Dermis microvascular lymphatic vessel endothelial cell (primary cell): ENCODE measurements around the gene PRKN. TPM values are rescaled to one million over a fixed set of nuclear protein-coding genes. Genes with fewer than 3 reads are reported as not detected.

Experiments used
- DNase-seq, 2 donors: peaks; one replicate each; pipeline versions ENCODE4 v3.0.0 to v3.0.0-alpha.2; 2010; ENCODE audit warnings: low read depth in 2 of 2
- total RNA-seq: library from RNA; depleted of rRNA; stranded (reverse); fragments of >200 nt; gene quantifications from 2 replicates; pipeline ENCODE4 v1.2.1, GENCODE V29; 2014

PRKN gene
- total RNA-seq, 1 donor from 2014 or later: 0.39 TPM

DNA sequence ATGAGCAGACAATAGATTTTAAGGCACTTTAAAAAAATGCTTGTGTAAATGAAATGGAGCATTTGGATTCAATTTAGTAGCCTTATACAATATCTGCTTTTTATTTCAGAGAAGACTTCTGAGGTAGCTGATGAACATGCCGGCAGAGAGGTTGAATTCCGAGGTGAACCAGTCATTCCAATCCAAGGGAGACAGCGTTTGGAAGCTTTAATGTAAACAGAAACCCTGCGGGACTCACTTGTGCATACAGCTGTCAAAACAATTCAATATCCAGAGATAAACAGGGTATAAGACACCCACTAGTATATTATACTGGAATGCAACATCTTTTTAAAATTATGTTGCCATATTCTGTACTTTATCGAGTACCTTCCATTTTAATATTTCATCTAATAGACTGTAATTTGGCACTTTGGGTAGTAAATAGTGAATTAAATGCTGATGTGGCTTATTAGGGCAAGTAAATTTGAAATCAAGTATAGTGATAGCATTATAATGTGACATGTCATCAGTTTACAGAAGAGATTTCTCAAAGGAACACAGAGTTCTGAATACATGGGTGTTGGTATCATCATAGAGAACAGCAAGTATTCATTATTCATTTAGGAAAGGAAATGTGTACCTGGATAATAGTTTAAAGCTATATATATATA, 347.7 kb downstream of the PRKN start:
- DNase-seq: no peak

DNA sequence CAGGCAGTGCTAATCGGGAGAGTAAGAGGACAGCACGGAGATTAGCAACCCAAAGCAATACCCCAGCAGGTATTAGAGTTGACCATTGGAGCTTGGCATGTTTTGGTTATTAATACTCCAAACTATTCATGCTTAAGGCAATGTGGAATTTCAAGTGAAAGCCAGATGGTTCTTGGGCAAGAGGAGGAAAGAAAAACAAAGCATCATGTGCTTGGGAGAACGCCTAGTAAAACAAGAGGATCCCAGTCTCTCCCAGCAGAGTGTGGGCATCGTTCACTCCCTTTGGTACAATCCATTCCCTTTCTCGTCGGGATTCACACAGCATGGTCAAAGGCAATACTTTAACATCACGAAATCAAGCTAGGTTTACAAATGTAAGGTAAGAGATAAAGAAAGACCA, 349.8 kb downstream of the PRKN start:
- DNase-seq: no peak

DNA sequence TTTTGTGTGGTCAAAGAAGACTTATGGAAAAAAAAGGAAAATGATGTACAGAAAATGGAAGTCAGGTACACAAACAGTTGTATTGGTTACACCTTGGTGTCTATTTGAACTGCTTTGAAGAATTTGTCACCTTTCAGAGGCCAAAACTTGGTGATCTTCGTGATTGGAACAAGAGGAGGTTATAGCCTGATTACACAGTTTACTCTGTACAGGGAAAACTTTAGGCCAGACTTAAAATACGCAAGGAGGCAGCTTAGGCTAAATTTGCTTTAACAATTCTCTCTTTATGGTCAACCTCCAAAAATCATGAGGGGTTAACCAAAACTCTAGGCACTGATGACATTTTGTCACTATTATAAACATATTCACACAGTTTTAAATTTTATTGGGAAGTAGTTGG, 353.7 kb downstream of the PRKN start:
- DNase-seq: no peak

DNA sequence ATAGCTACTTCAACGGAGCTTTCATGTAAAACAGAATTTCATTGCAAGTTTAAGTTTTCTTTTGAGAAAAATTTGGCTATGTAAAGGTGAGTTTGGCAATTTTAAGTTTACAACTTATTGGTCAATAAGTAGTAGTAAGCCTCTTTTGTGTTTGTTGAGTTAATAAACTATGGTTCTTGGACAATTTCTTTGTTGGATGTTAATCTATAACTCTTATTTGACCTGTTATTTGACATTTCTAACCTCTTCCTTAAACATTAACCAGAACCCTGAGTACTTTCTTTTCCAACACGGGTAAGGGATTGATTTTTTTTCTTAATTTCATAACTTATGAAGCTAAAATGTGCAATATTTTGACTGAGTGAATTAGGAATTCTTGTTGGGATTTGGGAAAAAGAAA, 354.4 kb downstream of the PRKN start:
- DNase-seq: no peak

DNA sequence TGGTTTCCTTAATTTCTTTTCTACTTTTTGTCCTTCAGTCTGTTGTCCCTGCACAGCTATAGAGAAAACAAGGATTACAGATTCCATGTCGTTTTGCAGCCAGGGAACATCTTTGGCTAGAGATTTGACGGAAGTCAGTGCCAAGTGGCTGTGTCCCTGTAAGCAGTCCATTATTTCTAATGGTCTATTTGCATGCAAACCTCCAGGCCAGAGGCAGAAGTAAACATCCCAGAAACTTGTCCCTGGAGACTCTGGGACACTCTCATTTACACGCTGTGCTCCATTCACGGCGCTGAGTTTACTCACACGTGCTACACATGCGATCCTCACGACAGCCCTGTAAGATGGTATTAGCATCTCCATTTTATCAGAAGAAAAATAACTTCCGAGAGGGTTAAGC, 355.5 kb downstream of the PRKN start:
- DNase-seq: no peak

DNA sequence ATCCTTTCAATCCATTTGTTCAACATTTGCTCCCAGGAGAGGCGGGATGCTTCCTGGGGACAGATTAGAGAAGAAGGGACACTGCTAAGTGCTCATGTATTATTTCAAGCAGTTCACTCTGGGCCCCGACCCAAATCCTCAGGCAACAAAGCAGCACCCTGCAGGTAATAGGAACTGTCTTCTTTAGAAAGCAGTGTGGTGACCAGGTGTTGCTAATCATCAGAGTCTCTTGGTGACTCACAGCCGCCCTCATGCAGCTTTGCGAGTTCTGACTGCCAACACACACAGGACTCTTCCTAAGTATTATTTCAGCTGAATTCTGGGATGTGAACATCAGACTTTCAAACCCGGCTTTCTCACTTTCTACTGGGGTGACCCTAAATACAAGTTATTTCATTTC, 356.4 kb downstream of the PRKN start:
- DNase-seq: no peak

DNA sequence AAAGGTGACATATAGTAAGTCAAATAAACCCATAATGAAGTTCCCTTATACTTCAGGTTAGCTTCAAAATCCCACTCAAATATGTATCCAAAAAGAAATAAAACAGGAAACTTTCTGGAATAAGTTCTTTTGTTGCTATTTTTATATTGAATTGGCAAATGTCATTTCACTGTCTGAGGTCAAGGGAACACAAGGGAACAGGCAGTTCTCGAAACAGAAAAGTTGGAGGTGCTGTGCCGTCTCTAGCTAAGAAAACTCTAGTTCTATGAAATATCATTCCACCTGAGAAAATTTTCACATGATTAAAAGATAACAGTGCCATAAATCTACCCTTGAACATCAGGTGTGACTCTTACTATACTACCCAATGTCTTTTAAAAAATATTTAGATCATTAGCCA, 358.5 kb downstream of the PRKN start:
- no peak for DNase-seq

DNA sequence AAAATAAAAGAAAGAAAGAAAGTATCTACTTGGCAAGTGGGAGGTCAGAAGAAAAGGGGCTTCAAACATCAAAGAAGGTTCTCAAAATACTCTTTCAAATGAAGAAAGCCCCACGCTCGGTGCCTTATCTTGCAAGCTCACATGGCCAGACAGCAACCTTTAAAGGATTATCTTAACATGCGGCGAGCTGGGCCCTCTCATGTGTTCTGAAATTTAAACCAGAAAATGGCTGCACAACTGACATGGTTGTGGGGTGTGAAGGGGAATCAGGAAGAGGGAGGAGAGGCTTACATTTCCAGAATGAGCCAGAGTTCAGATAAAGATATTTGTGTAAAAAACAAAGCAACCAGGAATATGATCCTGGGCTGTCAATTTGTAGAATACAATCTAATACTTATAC, 363.1 kb downstream of the PRKN start:
- DNase-seq: no peak

DNA sequence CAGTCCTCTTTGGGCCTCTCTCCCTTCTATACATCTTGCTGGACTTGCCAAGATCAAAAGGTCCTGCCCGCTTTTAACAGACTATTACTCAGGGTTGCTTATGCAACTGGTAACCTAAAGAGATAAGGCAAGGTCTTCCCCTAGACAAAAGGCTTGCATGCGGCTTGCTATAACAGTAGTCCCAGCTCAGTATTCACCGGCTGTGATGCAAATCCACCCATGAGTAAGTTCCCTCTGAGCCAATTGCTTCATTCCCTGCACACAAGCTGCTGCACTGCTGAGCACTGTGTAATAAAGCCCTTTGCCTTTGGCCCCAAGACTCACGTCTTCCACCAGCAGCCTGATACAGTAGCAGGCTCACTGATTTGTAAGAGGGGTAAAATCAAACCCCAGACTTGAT, 363.8 kb downstream of the PRKN start:
- DNase-seq: no peak

DNA sequence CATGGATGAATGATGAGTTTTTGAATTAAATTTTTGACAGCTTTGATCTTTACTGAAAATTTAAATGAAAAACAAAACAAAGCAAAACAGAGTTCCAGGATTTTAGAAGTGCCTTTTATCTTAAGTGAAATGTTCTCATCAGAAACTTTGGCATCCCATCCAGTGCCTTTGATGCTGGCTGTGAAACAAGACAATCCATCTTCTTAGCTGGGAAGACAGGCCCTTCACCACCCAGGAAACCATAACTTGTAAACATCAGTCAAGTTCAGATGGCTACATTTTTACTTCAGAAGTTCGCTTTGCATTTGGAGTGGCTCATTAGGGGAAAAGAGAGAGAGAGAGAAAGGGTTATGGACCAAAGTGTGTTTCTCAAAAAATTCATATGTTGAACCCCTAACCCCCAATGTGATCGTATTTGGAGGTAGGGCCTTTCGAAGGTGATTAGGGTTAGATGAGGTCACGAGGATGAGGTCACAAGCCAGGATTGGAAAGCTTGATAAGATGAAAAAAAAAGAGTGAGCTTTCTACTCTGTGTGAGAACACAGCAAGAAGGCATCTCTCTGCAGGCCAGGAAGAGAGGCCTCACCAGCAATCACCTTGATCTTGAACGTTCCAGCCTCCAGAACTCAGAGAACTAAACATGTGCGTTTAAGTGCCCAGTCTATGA, 366.5 kb downstream of the PRKN start:
- DNase-seq: no peak

DNA sequence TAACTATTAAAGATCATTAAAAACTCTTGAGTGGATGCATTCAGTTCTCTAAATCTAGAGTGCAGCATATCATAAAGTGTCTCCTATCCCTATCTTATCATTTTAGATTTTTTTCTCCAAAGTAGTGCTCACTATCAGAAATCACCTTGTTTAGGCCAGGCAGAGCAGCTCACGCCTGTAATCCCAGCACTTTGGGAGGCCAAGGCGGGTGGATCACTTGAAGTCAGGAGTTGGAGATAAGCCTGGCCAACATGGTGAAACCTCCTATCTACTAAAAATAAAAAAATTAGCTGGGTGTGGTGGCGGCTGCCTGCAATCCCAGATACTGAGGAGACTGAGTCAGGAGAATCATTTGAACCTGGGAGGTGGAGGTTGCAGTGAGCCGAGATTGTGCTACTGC, 368.9 kb downstream of the PRKN start:
- no peak for DNase-seq

DNA sequence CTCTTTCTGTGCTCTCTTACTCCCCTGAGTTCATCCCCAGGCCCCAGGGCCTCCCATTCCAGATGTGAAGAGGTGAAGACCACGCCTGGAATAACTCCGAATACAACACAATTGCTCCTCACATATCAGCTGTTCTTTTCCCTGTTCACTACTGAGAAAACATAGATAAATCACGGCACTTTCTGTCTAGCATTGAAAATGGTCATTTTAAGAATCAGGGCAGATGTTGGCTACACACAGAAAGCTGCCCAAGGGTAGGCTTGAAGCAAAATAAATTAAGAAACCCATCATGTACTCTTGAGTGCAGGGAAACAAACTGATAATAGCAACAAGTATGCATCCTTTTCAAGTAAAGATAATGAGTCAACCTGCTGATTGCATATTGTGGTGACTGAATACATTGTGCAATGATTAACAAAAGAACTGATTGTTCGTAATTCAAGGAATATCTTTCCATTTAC, 382.5 kb downstream of the PRKN start:
- DNase-seq: no peak

DNA sequence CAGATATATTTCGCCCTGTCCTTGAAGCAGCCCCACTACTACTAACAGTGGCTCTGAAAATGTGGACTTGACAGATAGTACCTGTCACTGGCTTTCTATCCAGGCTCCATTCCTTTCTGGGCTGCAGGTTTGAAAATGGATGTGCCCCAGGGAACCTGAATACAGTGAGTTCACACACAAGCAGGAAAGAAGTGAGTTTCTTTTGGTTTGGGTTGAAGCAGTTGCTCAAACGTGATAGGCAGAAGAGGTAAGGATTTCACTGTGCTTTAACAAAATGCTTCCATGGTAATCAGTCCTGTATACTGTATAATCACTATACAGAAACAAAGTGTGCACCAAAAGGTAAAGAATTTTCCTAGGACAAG, 382.9 kb downstream of the PRKN start:
- no peak for DNase-seq

DNA sequence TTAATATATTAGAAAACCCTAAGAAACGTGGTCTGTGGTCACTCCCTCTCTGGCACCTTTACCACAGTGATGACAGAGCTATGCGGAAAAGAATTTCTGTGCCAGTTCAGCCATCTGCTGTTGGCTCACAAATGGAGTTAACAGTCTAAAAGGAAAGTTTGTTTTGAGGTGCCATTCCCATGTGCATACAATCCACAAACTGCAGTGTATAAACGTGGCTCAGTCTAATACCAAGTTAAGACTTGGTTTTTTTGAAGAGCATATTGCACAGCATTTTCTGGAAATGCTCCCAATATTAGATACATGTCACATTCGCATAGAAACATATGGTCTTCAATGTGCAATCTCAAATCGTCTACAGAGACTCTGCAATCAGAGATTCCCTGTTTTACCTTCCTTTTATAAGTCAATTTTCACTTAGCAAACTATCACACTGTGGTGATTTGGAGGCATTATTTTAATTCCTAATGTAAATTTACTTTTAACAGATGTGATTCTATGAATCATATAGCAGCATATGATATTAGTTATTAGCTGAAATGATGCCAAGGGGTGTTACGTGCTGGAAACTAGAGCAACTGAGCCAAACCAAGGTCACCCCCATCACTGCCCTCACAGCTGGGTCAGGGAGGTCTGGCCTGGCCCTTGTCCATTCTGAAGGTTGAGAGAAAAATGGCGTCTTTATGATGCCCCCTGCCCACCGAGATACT, 383.5 kb downstream of the PRKN start:
- no peak for DNase-seq

DNA sequence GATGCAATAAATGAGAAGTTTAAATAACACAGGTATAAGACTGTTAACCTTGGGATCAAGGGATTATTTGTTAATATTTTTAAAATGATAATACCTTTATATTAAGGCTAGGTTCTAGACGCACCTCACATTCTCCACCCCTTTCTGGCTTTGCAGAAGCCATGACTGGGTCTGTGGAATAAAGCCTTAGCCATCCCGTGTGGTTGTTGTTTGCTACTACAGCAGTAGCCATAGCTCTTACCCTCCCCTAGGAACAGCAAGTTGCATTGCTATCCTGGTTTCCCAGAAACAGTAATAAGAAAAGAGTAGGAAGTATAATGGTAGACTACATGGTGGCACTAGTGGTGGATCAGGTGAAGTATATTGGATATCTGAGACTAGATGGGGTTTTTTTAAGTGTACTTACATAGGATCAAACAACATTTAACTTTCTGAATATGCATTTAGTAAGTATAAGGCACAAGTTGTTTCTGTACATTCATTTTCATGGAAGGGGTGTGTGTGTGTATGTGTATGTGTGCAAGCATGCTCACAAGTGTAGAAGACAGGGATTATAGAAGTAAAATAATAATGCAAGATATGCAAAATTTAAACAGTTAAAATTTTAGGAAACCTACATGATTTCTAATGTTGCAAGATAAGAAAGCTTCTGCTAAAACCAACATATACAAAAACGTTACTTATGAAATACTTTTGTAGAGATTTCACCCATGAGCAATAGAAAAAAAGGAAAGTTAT, 384.2 kb downstream of the PRKN start:
- no peak for DNase-seq

DNA sequence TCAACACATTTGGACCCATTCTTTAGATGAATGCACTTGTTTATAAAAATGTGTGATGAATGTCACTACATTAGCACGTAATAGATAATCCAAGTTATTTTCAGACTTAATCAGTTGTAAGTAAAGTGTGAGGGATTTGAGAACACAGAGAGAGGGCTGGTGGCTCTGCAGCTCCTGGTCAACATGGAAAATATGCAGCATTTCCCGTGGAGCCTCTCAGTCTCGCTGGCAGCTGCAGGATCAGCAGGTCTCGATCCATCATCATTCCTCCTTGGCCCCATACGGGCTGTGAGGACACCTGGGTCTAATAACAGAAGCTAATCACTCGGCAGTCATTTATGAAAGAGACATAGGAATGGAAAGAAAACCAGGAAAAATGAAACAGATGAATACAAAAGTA, 390.2 kb downstream of the PRKN start:
- DNase-seq: no peak

DNA sequence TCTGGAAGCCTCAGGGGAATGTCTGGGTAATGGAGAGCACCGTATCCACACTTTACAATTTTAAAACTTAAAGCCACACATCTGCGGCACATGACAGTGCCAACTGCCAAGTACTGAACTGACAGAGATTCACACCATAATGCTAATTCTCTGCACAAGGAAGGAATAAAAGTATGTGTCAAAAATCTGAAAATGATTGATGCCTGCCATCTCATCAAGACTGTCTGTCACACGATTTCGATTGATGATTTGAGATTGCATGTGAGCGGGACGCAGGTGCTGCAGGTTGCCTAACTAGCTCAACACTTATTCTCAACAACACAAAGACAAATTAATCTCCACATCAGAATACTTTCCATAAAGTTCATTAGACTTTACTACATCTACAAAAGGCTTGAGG, 391.2 kb downstream of the PRKN start:
- no peak for DNase-seq

DNA sequence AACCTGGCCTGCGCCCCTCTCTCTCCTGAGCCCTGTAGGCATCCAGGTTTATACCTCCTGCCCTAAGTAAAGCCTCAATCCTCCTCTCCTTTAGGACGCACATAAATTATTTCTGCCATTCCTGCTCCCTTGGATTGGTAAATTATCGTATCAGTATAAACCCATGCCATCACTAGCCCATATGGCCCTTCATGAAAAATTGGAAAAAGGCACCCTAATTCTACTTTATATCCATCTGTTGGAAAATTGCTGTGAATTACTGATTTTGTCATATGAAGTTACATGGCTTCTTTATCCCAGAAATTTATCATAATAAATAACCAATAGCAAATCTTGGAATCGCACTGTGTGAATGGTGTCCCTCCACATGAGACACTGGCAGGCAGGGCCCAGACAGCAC, 395.2 kb downstream of the PRKN start:
- no peak for DNase-seq

DNA sequence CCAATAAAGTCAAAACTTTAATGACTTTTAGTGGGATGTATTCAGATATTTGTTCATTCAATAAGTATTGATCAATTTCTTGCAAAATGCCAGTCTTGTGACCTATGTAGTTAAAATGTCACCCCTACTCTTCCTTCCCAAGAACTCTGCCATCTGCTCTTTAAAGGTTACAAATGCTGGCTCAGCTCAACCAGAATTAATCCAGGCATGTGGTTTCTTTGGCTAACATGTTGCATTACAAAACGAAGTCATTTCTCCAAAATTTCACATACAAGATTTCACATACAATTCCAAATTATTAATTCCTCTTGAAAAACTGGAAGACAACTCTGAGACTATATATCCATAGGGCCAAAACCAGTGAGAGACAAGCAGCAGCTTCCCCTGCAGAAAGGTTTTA, 395.7 kb downstream of the PRKN start:
- DNase-seq: no peak

DNA sequence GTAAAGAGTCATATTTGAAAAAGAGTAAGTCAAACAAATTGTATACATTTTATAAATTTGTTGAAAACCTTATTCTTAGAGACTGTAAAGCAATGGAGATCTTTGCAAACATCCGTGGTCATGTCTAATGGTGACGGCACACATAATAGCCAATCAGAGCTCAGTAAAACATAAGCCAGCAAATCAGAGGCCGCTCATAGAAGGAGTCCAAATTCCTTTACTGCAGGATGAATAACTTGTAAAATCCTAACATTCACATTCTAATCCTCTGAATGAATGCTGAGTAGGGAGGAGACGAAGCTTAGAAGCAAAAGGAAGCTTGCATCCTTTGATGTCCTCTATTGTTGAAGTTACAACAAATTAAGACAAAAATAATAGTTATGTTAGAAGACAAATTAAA, 401.7 kb downstream of the PRKN start:
- no peak for DNase-seq

DNA sequence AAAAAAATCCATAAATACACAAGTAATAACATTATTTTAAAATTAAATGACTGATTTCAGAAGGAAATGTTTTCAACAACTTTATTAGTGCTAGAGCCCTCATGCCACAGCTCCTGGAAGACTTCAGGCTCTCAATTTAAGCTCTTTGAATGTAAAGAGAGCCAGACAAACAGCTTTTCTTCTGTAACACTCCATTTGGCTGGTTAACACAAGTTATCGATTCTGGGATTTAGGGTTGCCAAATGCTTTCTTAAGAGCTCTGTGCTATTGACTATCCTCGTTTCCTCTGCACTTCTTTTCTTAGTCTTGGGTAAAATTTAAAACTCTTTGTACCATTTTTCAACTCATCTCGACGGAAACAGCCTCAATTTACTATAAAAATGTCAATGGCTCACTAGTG, 402.5 kb downstream of the PRKN start:
- no peak for DNase-seq

DNA sequence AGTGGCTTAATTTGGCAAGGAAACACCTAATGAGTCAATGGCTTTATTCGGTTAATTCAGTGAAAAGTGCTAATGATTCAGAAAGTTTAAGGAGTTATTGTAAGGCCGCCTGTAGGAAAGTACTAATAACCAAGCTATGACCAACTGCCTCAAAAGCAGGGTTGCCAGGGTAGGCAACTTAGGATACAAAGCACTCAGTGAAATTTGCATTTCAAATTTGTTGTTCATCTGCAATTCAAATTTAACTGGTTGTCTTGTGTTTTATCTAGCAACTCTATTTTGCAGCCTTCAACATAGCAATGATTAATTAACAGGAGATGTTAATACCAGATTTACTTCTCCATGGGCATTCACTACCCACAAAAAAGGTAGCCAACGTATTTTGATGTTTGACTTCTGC, 412.3 kb downstream of the PRKN start:
- no peak for DNase-seq
